HUES48 (cell line): ENCODE data around the gene GPR4.
"Not testable (repeated sequence)": the region's sequence is repeated elsewhere in the genome, so short reads cannot be mapped to it uniquely, and the experiment has no call there.

Experiments used
- H3K27ac ChIP-seq: one replicate; pipeline ENCODE4 v1.7.0; 2013; ENCODE audit warnings: low read depth, low read length, inconsistent platforms
- H3K27me3 ChIP-seq: 2 replicates; pipeline ENCODE4 v1.6.1; 2013; ENCODE audit warnings: mild to moderate bottlenecking, low read length; ENCODE audit not compliant: control insufficient read depth, insufficient read depth
- H3K36me3 ChIP-seq: 2 replicates; pipeline ENCODE4 v1.6.1; 2013; ENCODE audit warnings: low read length; ENCODE audit not compliant: control insufficient read depth, insufficient read depth
- H3K4me1 ChIP-seq: 2 replicates; pipeline ENCODE4 v1.6.1; 2013; ENCODE audit warnings: mild to moderate bottlenecking, low read length; ENCODE audit not compliant: control insufficient read depth, insufficient read depth
- H3K4me3 ChIP-seq: 2 replicates; pipeline ENCODE4 v1.5.1; 2013; ENCODE audit warnings: mild to moderate bottlenecking, low read depth, low read length
- H3K9ac ChIP-seq: 2 replicates; pipeline ENCODE4 v1.6.1; 2013; ENCODE audit warnings: mild to moderate bottlenecking, low read depth, low read length, moderate library complexity
- H3K9me3 ChIP-seq: 2 replicates; pipeline ENCODE4 v1.6.1; 2013; ENCODE audit warnings: low read length; ENCODE audit not compliant: control insufficient read depth, insufficient read depth

Gene GPR4

GRCh38 chr19:45638930-45639729 lies 37.1 kb upstream of the GPR4 start, which contains the start of gene EML2:
TSS of gene EML2 (minus strand) at chr19:45639397. CDS start at chr19:45639376, 21 bp downstream.
- Histone ChIP-seq H3K36me3 (no peaks in the 10 kb centered on the region), H3K27ac (peak within 1 kb of the TSS; percentile 69), H3K27me3 (no peaks in the 10 kb centered on the region), H3K4me1 (peaks cover 13% of the 10 kb centered on the region), H3K4me3 (peak within 1 kb of the TSS; percentile 72), H3K9ac (peak within 1 kb of the TSS; percentile 23), H3K9me3 (no peaks in the 10 kb centered on the region)

DNA sequence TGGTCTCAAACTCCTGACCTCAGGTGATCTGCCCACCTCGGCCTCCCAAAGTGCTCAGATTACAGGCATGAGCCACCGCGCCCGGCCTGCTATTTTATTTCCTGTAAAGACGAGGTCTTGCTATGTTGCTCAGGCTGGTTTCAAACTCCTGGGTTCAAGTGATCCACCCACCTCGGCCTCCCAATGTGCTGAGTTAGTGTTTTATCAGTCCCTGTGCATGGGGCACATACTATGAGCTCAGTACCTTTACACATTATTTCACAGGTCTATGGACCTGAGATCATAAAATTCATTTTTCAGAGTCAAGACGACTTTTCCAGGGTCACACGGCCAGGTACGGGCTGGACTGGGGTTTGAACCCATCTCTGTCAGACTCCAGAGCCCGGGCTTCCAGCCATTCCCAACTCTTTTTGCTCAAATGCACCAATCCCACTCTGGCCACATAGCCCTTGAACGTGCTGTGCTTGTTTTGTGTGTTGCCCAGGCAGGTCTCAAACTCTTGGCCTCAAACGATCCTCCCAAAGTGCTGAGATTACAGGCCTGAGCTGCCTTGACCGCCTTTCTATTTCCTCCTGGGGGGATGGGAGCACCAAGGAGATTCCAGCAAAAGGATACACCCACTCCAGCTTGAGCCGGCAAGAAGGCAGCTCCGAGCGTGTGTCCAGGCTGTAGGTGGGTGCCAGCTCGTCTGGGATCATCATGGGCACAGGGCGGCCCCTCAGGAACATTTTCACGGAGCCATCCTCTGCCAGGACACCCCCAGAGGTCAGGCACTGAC lies 36.1 kb upstream of the GPR4 start:
- Histone ChIP-seq H3K27ac (peak overlapping the region; percentile 69), H3K9ac (no peak overlapping the region), H3K4me1 (peaks cover 9% of the 10 kb centered on the region), H3K4me3 (peak overlapping the region; percentile 72), H3K36me3 (no peaks in the 10 kb centered on the region), H3K27me3 (no peaks in the 10 kb centered on the region), H3K9me3 (no peaks in the 10 kb centered on the region)

DNA sequence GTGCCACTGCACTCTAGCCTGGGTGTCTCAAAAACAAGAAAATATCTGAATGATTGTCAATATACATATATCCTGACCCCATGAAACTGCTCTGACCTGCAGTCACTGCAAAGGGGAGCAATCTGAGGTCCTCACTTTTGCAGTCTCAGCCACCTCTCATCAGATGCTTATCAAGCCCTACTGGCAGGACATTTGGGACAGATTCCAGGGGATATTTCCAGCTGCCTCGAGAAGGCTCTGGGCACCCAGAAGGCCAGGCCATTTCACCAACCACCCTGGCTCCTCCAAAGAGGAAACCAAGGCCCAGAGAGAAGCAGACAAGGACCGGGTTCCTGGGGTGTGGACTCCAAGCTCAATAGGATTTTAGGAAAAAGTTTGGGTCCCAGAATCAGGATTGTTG lies 34.9 kb upstream of the GPR4 start:
- Histone ChIP-seq H3K9me3 (no peaks in the 10 kb centered on the region), H3K4me3 (no peak overlapping the region), H3K27ac (no peak overlapping the region), H3K4me1 (peaks cover 12% of the 10 kb centered on the region), H3K9ac (no peak overlapping the region), H3K27me3 (no peaks in the 10 kb centered on the region), H3K36me3 (no peaks in the 10 kb centered on the region)

GRCh38 chr19:45636275-45636674 lies 34.3 kb upstream of the GPR4 start:
- Histone ChIP-seq H3K4me3 (no peak overlapping the region), H3K9me3 (no peaks in the 10 kb centered on the region), H3K4me1 (peaks cover 12% of the 10 kb centered on the region), H3K27ac (no peak overlapping the region), H3K9ac (no peak overlapping the region), H3K27me3 (no peaks in the 10 kb centered on the region), H3K36me3 (no peaks in the 10 kb centered on the region)

- H3K27me3 ChIP-seq, result no peaks in the 10 kb centered on the region
- peak overlapping the region; percentile 83 for H3K27ac ChIP-seq
- no peaks in the 10 kb centered on the region for H3K9me3 ChIP-seq
- H3K4me1 ChIP-seq, result peaks cover 17% of the 10 kb centered on the region
- no peak overlapping the region for H3K9ac ChIP-seq
- peak overlapping the region; percentile 46 for H3K4me3 ChIP-seq
- peaks cover 3% of the 10 kb centered on the region; the same call in 1 of the 2 replicates for H3K36me3 ChIP-seq
These were observed 30.6 kb upstream of the GPR4 start for GRCh38 chr19:45632468-45633196.

- peak overlapping the region; percentile 71 for H3K27ac ChIP-seq
- H3K27me3 ChIP-seq, result no peaks in the 10 kb centered on the region
- H3K36me3 ChIP-seq, result peaks cover 3% of the 10 kb centered on the region; the same call in 1 of the 2 replicates
- H3K9me3 ChIP-seq, result no peaks in the 10 kb centered on the region
- no peak overlapping the region for H3K4me3 ChIP-seq
- no peak overlapping the region for H3K9ac ChIP-seq
- peaks cover 17% of the 10 kb centered on the region for H3K4me1 ChIP-seq
These were observed 28.5 kb upstream of the GPR4 start for GRCh38 chr19:45630463-45630862.

GRCh38 chr19:45629704-45630103 lies 27.7 kb upstream of the GPR4 start:
- Histone ChIP-seq H3K9ac (no peak overlapping the region), H3K4me1 (peaks cover 17% of the 10 kb centered on the region), H3K4me3 (no peak overlapping the region), H3K27me3 (no peaks in the 10 kb centered on the region), H3K36me3 (peaks cover 3% of the 10 kb centered on the region; the same call in 1 of the 2 replicates), H3K27ac (peak overlapping the region; percentile 67), H3K9me3 (no peaks in the 10 kb centered on the region)

DNA sequence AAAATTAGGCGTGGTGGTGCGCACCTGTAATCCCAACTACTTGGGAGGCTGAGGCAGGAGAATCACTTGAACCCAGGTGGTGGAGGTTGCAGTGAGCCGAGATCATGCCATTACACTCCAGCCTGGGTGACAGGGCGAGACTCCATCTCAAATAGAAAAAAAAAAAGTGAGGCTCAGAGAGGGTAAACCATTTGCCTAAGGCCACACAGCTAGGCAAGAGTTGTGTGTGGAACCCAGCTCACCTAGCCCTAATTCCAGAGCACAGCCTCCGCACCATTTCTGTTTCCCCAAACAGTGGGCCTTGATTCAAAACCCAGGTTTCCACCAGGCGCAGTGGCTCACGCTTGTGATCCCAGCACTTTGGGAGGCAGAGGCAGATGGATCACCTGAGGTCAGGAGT lies 26.2 kb upstream of the GPR4 start:
- not testable (repeated sequence) for H3K36me3 ChIP-seq, H3K27me3 ChIP-seq, H3K4me3 ChIP-seq, H3K9ac ChIP-seq, H3K27ac ChIP-seq, H3K9me3 ChIP-seq
- peaks cover 17% of the 10 kb centered on the region for H3K4me1 ChIP-seq

GRCh38 chr19:45623984-45624383 lies 22.0 kb upstream of the GPR4 start:
- Histone ChIP-seq H3K36me3 (peaks cover 10% of the 10 kb centered on the region; the same call in 1 of the 2 replicates), H3K27me3 (no peaks in the 10 kb centered on the region)

DNA sequence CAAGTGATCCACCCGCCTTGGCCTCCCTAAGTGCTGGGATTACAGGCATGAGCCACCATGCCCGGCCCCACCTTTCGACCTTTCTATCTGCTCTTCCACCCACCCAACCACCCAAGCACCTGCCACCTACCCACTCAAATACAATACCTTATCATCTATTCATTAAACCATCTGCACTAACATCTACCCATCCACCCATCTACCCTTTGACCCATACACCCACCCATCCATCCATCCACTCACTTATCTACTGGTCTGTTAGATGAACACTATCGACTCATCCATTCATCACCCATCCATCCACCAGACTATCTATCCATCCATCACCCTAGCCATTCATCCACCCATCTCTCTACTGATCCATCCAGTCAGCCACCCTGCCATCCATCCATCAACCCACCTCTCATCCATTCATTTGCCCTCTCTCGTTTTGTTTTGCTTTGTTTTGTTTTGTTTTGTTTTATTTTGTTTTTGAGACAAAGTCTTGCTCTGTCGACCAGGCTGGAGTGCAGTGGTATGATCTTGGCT lies 20.0 kb upstream of the GPR4 start:
- Histone ChIP-seq H3K9me3 (no peaks in the 10 kb centered on the region), H3K27ac (no peak overlapping the region), H3K9ac (no peak overlapping the region), H3K36me3 (peaks cover 14% of the 10 kb centered on the region), H3K27me3 (no peaks in the 10 kb centered on the region), H3K4me3 (no peak overlapping the region), H3K4me1 (no peaks in the 10 kb centered on the region)

More at GRCh38 chr19:45623984-45624383, 22.0 kb upstream of the GPR4 start:
- H3K27ac ChIP-seq, result no peak overlapping the region
- no peak overlapping the region for H3K4me3 ChIP-seq
- no peaks in the 10 kb centered on the region for H3K4me1 ChIP-seq
- no peaks in the 10 kb centered on the region for H3K9me3 ChIP-seq
- no peak overlapping the region for H3K9ac ChIP-seq
